Ovary (tissue), 9 donors: ENCODE data around the gene ERCC6L2. TPM values are rescaled to one million over a fixed set of nuclear protein-coding genes. Genes with fewer than 3 reads are reported as not detected.

Experiments
- DNase-seq, 5 donors: peaks; one replicate each; pipeline ENCODE4 v3.0.0-alpha.2; 2019 to 2020
- H3K27ac ChIP-seq, 2 donors: fragments of 200-600 bp; one replicate each; pipeline versions ENCODE4 v1.5.1 to v1.8.0; 2019 to 2022
- H3K27me3 ChIP-seq: fragments of 200-600 bp; one replicate; pipeline ENCODE4 v1.8.0; 2022
- H3K36me3 ChIP-seq: fragments of 200-600 bp; sonication (generic); one replicate; pipeline ENCODE4 v1.5.1; 2019
- H3K4me1 ChIP-seq: one replicate; pipeline ENCODE4 v1.8.1; 2013; ENCODE audit warnings: mild to moderate bottlenecking, moderate library complexity; ENCODE audit not compliant: insufficient read depth
- H3K4me3 ChIP-seq: fragments of 200-600 bp; sonication (generic); one replicate; pipeline ENCODE4 v1.5.1; 2017
- H3K9me3 ChIP-seq, 2 donors: fragments of 200-600 bp in 1 of 2; sonication (generic) in 1 of 2; one replicate each; pipeline versions ENCODE4 v1.5.1 to v1.8.1; 2013 to 2019; ENCODE audit warnings: mild to moderate bottlenecking in 1 of 2, moderate library complexity in 1 of 2
- EP300 ChIP-seq: sonication (generic); formaldehyde crosslinking; IDR thresholded peaks from one replicate; pipeline ENCODE4 v1.6.1; 2017; ENCODE audit warnings: antibody characterized with exemption
- POLR2A ChIP-seq: fragments of 450-650 bp; IDR thresholded peaks from one replicate; pipeline ENCODE4 v1.6.1; 2017; ENCODE audit warnings: antibody characterized with exemption, mild to moderate bottlenecking, moderate library complexity
- WGBS, 3 donors: extraction: QIAGEN DNeasy Blood & Tissue Kit in 1 of 3; methylation state at CpG; one replicate each; pipeline versions ENCODE4 v1.1.5 to v1.1.7; 2013 to 2017; 5-methylcytosine and 5-hydroxymethylcytosine counted together
- intact Hi-C, 4 donors: fragments of 100-400 bp; cut with DNase I; formaldehyde crosslinking; loops; one replicate each; pipeline versions ENCODE4 v1.11.0 to v1.15.1; 2022 to 2023
- polyA plus RNA-seq, 2 donors: library from polyadenylated mRNA; stranded (reverse); fragments of 200-250 nt in 1 of 2; fragments of 350-450 nt in 1 of 2; fragmentation: Illumina TruSeq in 1 of 2; extraction: RNeasy Lipid Tissue Mini Kit (QIAGEN cat#74804) in 1 of 2; gene quantifications; one replicate each; pipeline ENCODE4 v1.2.3, GENCODE V29; 2013 to 2014
- total RNA-seq, 7 donors: library from RNA; depleted of rRNA in 2 of 7; stranded (reverse); fragments of >200 nt in 2 of 7; fragmentation: NEBNext Ultra II Directional in 3 of 7; extraction: Animal tissue kit (Norgen Biotek cat#: 25700) in 3 of 7; gene quantifications; one replicate each; pipeline versions ENCODE4 v1.1.0 to v1.2.4, GENCODE V29; 2016 to 2023
- TF ChIP-seq, protein P1 (sequence below), 3 donors: fragments of 450-650 bp in 2 of 3; fragments of 200-600 bp in 1 of 3; IDR thresholded peaks; one replicate each; pipeline versions ENCODE4 v1.5.1 to v1.8.0; 2016 to 2022; ENCODE audit warnings: antibody characterized with exemption in 3 of 3, mild to moderate bottlenecking in 1 of 3
- donor health status: DM: no; HTN: no; CAD: no; lungs with moderate emphysema.
- donor health status: DM: no; HTN: no; CAD: no.
- donor health status: Bipolar disorder and iron deficiency.
- donor health status: DM: yes; HTN: yes; CAD: no.
- donor health status: DM: no; HTN: no; CAD: no.
- donor health status: DM: yes; HTN: yes; CAD: no.

ERCC6L2 gene
- total and polyA plus RNA-seq, 9 donors: 16.7 to 78.3 (median 57.2) TPM

DNA sequence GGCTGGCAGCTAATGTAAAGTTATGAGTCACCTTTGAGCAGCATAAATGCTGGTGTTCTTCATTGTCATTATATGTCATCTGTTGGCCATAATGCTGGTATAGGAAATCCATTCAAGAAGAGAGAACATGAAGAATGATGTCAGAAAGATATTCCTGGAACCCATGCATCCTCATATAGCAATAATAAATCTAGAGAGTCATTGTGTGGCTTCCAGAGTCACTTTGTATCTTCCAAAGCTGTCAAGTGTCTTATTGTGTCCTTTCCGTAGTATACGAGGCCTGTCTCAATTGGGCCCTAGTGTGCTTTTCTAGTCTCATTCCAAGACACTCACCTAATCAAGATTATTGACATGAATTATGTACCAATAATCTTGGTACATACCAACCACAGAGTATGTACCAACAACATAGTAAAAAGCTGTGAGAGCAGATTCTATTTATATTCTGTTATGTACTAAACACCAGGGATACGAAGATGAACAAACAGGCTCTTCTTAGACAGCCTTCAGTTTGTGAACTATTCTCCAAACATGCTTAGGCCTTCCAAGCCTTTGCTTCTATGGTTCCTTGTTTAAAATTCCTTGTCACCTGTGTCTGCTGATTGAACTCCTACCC, 110.1 kb downstream of the ERCC6L2 start:
- Histone ChIP-seq H3K27ac (no peak overlapping the region), H3K4me3 (no peak overlapping the region), H3K4me1 (no peaks in the 10 kb centered on the region), H3K36me3 (no peaks in the 10 kb centered on the region), H3K27me3 (no peaks in the 10 kb centered on the region), H3K9me3 (no peaks in the 10 kb centered on the region)
- no peak for DNase-seq
- intact Hi-C loops: no loop called here
- whole genome bisulfite sequencing, 3 donors: 92 to 95% (median 93%) methylated on average over 3 of the region's 3 CpGs
- TF ChIP-seq, protein P1, sequence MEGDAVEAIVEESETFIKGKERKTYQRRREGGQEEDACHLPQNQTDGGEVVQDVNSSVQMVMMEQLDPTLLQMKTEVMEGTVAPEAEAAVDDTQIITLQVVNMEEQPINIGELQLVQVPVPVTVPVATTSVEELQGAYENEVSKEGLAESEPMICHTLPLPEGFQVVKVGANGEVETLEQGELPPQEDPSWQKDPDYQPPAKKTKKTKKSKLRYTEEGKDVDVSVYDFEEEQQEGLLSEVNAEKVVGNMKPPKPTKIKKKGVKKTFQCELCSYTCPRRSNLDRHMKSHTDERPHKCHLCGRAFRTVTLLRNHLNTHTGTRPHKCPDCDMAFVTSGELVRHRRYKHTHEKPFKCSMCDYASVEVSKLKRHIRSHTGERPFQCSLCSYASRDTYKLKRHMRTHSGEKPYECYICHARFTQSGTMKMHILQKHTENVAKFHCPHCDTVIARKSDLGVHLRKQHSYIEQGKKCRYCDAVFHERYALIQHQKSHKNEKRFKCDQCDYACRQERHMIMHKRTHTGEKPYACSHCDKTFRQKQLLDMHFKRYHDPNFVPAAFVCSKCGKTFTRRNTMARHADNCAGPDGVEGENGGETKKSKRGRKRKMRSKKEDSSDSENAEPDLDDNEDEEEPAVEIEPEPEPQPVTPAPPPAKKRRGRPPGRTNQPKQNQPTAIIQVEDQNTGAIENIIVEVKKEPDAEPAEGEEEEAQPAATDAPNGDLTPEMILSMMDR (IDR thresholded peaks at IDR 0.05): no peak
- no peak for TF ChIP-seq EP300
- TF ChIP-seq POLR2A: no peak

GRCh38 chr9:95989297-95989696, 113.8 kb downstream of the ERCC6L2 start:
- Histone ChIP-seq H3K27ac (no peak overlapping the region), H3K4me1 (no peaks in the 10 kb centered on the region), H3K36me3 (no peaks in the 10 kb centered on the region), H3K9me3 (no peaks in the 10 kb centered on the region), H3K27me3 (no peaks in the 10 kb centered on the region), H3K4me3 (no peak overlapping the region)
- 93 to 99% (median 96%) methylated on average over 1 of the region's 1 CpG for WGBS, 3 donors
- TF ChIP-seq POLR2A (no peak), EP300 (no peak)
- TF ChIP-seq, protein P1 (IDR thresholded peaks at IDR 0.05): no peak
- no peak for DNase-seq
- intact Hi-C loops: no loop called here

DNA sequence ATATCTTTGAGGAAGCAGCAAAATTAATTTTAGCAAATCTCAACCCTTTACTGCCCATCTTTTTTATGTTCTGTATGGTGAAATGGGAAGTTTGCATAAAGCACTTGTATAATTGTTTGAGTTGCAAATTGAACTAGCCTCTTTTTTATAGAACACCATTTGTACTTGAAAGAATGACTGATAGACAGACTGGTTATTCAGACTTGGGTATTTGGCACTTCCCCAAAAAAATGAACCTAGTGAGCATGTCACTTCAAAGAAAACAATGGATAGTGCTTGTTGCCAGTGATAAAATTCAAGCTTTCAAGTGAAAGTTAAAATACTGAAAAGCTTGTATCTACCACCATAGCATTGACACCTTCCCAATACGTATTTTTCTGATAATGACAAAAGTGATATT, 115.8 kb downstream of the ERCC6L2 start:
- Histone ChIP-seq H3K4me3 (no peak overlapping the region), H3K36me3 (no peaks in the 10 kb centered on the region), H3K27me3 (no peaks in the 10 kb centered on the region), H3K9me3 (no peaks in the 10 kb centered on the region), H3K4me1 (no peaks in the 10 kb centered on the region), H3K27ac (no peak overlapping the region)
- DNase-seq: no peak
- TF ChIP-seq POLR2A: no peak
- TF ChIP-seq, protein P1 (IDR thresholded peaks at IDR 0.05): no peak
- TF ChIP-seq EP300: no peak
- intact Hi-C loops: no loop called here
- WGBS, 3 donors: 96 to 100% (median 100%) methylated on average over 1 of the region's 1 CpG

- no peaks in the 10 kb centered on the region for H3K27me3 ChIP-seq
These were observed 117.0 kb downstream of the ERCC6L2 start for GRCh38 chr9:95992536-95992935.

More at GRCh38 chr9:95992536-95992935, 117.0 kb downstream of the ERCC6L2 start:
- DNase-seq: no peak
- Histone ChIP-seq H3K36me3 (no peaks in the 10 kb centered on the region), H3K9me3 (no peaks in the 10 kb centered on the region), H3K27ac (no peak overlapping the region), H3K4me3 (no peak overlapping the region), H3K4me1 (no peaks in the 10 kb centered on the region)
- 98 to 100% (median 98%) methylated on average over 2 of the region's 2 CpGs for WGBS, 3 donors
- intact Hi-C loops: no loop called here
- TF ChIP-seq POLR2A (no peak), EP300 (no peak)
- TF ChIP-seq, protein P1 (IDR thresholded peaks at IDR 0.05): no peak
